GM19372 (cell line): ENCODE measurements around the gene CKB.
"Not testable (repeated sequence)": the region's sequence is repeated elsewhere in the genome, so short reads cannot be mapped to it uniquely, and the experiment has no call there.

ENCODE experiments used
- ATAC-seq: cut with Tn5 transposase; IDR thresholded peaks from one replicate; pipeline ENCODE4 v1.9.1; 2021; ENCODE audit warnings: mild to moderate bottlenecking, low read depth, moderate library complexity; ENCODE audit not compliant: unreplicated experiment

The CKB gene

GRCh38 chr14:103517174-103517566, 5.5 kb downstream of the CKB start:
- ATAC-seq: no peak

GRCh38 chr14:103516426-103517173, 6.0 kb downstream of the CKB start:
- no peak for ATAC-seq

- ATAC-seq: no peak
Measured at GRCh38 chr14:103514596-103515421, 7.8 kb downstream of the CKB start.

GRCh38 chr14:103512701-103513611, 9.7 kb downstream of the CKB start:
- ATAC-seq: no peak

- ATAC-seq: not testable (repeated sequence)
Measured at GRCh38 chr14:103512180-103512579, 10.4 kb downstream of the CKB start.

GRCh38 chr14:103510724-103511693, 11.6 kb downstream of the CKB start:
- no peak for ATAC-seq

- no peak for ATAC-seq
Measured at GRCh38 chr14:103509864-103510723, 12.5 kb downstream of the CKB start.

- no peak for ATAC-seq
Measured at GRCh38 chr14:103508521-103509329, 13.9 kb downstream of the CKB start.

- ATAC-seq: no peak
Measured at GRCh38 chr14:103507751-103508150, 14.9 kb downstream of the CKB start.

- ATAC-seq: no peak
Measured at GRCh38 chr14:103504991-103505565, 17.6 kb downstream of the CKB start.

- ATAC-seq: no peak
Measured at GRCh38 chr14:103503296-103503695, 19.3 kb downstream of the CKB start.

- no peak for ATAC-seq
Measured at GRCh38 chr14:103502877-103503276, 19.8 kb downstream of the CKB start.

GRCh38 chr14:103501921-103502669, 20.5 kb downstream of the CKB start:
- ATAC-seq: no peak

GRCh38 chr14:103501041-103501870, 21.4 kb downstream of the CKB start:
- ATAC-seq: no peak

GRCh38 chr14:103500148-103500990, 22.3 kb downstream of the CKB start:
- ATAC-seq: no peak
